NCI-H774 (cell line): ENCODE measurements around the gene MFAP1.
A peak's percentile ranks its signal among the peaks of the same experiment; 100 is the strongest.
"Not testable (repeated sequence)": the region's sequence is repeated elsewhere in the genome, so short reads cannot be mapped to it uniquely, and the experiment has no call there.

ENCODE experiments used
- DNase-seq: peaks from one replicate; lab custom pipeline; 2025; lab: John Stamatoyannopoulos, UW

Gene MFAP1

DNA sequence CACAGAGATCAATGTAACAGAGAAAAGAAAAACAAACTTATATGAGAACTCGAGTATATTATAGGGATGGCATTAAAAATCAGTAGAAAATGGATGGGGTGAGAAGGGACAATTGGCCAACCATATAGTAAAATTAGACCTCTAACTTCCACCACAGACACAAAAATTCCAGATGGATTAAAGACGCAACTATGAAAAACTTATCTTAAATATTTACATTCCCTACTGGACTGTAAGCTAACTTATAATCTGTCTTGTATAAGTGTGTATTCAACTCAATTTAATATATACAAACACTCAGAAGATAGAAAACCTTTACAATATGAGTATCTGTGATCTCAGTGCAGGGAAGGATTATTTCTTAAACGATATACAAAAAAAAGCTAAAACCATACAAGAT lies 3.0 kb downstream of the MFAP1 start:
- no peak for DNase-seq

DNA sequence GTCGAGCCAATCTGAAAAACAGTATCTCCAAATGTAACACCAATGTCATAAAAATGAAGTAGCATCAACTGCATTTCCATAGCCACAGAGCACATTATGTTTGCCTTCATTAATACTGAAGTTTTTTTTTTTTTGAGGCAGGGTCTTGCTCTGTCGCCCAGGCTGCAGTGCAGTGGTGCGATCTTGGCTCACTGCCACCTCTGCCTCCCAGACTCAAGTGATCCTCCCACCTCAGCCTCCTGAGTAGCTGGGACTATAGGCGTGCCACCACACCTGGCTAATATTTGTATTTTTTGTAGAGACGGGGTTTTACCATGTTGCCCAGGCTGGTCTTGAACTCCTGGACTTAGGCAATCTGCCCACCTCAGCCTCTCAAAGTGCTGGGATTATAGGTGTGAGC lies 9.4 kb downstream of the MFAP1 start:
- DNase-seq = not testable (repeated sequence)

DNA sequence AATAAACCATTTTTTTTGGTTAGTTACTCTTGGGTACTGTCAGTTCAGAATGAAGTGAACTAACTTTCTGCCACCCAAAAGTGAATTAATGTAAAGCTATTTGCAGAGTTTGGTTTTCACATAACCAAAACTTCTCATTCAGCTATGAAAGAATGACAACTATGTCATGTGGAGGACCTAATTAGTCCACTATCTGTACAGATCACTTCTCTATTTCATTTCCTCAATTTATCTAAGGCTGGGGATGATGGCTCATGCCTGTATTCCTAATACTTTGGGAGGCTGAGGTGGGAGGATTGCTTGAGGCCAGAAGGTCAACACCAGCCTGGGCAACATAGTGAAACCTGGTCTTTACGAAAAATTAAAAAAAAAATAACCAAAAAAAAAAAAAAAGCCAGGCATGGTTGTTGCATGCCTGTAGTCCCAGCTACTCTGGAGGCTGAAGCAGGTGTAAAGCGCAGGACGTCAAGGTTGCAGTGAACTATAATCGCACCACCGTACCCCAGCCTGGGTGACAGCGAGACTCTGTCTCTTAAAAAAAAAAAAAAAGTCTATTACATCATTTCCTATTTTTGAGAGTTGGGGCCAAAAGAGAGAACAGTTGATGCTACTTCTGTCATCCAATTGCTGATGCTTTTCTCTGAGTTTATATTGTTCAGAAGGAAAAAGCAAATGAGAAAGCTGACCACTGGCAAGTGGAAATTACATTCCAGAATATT lies 15.4 kb downstream of the MFAP1 start:
- no peak for DNase-seq

DNA sequence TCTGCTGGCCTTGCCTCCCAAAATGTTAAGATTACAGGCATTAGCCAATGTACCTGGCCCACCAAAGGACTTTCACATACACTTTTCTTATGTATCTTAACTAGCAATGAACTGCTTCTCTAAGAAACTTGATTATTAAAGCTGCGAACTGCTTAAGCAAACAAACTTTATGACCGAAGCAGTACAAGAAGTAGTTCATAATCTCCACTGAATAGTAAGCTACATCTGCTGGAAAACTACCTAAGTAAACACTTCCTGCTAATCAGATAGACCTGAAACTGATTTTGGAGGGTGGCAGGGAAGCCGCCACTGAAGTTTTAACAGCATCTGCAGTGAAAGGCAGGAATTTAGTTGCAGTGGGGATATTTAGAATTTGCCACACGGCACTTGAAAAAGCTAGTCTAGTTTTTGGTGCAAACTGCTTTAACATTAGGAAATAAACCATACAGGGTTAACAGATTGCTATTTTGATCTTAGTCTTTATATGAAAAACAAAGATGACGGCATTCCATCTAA lies 16.0 kb downstream of the MFAP1 start:
- DNase-seq = no peak

DNA sequence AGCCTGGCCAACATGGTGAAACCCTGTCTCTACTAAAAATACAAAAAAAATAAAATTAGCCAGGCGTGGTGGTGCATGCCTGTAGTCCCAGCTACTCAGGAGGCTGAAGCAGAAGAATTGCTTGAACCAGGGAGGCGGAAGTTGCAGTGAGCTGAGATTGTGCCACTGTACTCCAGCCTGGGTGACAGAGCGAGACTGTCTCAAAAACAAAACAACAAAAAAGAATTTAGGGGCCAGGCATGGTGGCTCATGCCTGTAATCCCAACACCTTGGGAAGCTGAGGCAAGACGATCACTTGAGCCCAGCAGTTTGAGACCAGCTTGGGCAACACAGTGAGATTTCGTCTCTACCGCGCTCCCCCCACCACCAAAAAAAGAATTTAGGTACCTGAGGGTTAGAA lies 21.8 kb downstream of the MFAP1 start:
- not testable (repeated sequence) for DNase-seq

DNA sequence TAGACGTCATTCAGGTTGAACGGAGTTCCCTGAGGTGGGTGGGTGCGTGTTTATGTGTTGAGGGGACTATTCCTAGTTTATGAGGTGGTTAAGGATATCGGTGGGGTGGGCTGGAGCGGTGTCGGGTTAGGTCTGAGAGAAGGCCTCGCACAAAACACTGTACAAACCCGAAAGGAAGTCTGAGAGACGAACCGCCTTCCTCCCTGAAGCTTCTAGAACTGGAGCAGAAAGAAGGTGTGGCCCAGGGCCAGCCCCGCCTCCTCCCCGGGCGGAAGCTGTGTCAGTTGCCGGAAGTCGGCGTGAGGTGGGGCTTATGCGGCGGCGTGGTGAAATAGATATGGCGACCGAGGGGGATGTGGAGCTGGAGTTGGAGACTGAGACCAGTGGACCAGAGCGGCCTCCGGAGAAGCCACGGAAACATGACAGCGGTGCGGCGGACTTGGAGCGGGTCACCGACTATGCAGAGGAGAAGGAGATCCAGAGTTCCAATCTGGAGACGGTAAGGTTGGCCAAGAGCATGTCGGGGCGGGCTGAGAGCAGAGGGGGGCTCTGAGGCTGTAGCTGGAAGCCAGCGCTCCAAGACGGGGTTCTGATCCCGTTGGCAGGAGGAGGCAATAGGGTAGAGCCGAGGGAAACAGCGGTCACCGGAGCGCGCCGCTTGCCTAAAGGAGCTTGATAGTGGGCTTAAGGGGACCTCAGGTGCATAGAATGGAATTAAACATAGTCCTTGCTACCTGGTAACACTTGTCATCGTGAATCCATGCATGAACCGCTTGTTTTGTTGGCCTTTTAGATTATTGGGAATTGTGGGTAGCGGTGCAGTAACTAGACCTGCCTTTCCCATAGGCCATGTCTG lies 24.0 kb downstream of the MFAP1 start, which contains the start of gene HYPK:
Gene HYPK (plus strand): TSS at position 314 of the 856 bp plus-strand sequence. CDS start 24 bp downstream, at position 338.
- peak; percentile 83 for DNase-seq

DNA sequence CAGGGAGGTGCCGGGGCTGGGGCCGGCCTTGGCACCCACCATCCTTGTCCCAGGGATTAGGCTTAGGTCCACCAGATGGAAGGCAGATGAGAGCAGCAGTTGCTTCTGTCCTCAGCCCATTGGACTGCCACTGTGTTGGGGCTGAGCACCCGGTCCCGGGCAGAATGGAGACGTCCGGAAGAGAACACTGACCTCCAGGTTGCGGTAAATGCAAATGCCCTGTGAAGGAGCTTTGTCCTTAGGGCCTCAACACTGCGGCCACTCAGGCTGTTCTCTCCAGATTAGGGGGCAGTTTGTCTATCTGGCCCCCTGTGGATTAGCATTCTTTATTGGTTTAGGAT lies 24.6 kb downstream of the MFAP1 start, which contains the start of gene SERINC4:
Gene SERINC4 (minus strand): TSS at position 276 of the 341 bp plus-strand sequence. CDS start 234 bp downstream, at position 42.
- no peak for DNase-seq

DNA sequence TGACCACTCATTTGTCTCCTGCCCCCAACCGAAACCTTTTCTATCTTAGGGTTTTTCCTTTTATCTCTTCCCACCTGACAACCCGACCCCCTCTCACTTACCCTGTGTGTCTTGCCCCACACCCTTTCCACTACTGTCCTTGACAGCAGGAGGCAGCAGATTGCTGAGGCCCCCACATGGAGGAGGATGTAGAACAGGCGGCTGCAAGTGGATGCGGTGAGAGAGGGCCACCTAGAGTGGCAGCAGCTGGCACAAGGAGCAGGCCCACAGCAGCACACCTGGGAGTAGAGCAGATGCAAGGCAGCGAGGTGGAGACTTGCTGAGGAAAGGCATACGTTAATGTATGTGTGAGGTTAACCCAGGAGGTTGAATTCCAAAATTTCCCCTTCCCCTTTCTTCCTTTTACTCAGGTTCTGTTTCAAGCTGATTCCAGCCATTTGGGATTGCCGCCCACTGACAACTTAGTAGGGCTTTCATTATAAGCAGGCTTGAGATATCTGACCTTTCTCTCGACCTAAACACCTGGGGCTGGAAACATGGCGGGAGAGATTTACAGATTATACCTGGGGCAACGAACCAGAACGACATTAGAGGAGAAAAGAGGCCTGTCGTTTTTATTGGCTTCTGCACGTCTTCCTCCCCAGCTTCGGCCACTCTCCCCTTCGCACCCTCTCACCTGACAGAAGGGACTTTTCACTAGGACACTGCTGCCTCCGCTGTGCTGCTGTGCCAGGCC lies 25.1 kb downstream of the MFAP1 start:
- DNase-seq = peak; percentile 30

DNA sequence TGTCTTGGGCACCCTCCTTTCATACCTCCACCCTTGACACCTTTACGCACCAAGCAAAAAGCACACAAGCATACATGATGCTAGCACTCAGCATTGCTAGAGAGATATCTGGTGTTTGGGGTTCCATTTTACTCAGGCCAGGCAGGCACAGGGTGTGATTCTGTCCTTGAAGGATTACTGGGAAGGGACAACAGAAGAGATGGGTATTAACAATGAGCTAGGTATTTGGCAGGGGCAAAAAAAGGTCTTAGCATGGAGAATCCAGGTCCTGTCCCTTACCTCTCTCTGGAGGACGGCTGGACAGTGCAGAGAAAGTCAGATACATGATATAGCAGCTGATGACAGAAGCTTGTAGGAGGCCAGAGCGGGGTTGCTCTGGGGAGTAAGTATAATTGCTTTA lies 27.9 kb downstream of the MFAP1 start:
- no peak for DNase-seq

DNA sequence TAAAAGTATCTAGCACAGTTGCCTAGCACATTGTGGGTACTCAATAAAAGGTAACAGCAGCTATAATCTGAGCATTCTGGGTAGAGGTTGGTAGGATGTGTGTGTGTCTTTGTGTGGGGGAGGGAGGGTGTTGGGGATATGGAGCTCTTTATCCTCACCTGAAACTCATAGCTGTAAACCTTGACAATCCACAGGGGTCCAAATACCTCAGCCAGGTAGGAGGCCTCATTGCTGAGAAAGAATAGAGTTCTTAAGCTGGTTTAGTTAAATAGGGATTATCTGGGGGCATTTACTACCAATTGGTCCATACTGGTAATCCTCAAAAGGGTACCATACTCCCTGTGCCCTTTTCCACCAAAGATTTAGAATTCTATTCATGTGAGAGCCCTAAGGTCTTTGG lies 28.5 kb downstream of the MFAP1 start:
- no peak for DNase-seq

DNA sequence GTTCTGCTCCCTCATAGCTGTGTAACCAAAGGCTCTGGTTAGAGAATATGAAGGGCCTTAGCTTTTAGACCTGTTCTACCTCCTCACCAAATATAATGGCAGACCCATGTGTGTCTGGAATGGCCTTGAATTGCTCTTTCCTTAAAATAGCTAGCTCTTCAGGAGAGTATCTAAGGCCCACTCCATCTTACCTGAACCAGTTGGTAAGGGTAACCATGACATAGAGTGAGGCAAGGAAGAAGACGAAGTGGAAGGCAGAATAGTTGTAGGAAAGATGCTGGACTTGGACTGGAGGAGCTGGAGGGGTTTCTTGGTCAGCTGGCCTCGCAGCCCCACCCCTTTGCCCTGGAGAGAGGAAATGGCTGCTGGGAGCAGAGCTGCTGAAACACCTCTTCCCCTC lies 29.3 kb downstream of the MFAP1 start:
- no peak for DNase-seq

DNA sequence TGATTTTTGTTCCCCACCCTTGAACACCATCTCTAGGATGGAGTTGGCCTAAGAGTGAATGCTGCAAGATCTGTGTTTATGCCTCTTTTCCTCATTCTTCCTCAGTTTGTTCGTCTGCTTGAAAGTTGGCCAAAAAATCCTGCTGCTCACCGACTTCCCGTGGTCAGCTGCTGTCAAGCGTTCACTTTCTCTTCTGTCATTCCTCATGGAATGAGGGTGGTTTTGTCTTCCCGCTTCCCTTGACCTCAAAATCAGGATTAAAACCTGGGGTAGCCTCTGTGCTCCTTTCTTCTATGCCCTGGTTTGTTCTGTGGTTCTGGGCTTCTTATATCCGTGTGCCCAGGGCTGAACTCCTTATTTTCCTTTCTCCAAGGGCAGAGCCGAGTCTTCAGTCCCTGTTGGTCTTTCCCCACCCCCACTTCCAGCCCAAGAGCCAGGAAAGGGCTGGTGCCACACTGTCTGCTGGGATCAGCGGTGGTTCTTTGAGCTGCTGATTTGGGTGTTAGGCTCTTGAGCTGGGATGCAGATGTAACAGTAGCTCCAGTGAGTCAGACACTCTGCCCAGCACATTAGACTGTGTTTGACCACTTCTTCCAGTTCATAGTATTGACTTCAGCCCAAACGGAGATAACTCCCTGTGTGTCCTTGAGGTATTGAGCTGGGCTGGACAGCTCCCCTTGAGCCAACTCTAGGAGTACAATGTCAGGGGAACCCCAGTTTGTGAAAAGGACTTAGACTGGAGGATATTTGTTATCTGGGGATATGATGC lies 30.0 kb downstream of the MFAP1 start:
- DNase-seq = no peak

DNA sequence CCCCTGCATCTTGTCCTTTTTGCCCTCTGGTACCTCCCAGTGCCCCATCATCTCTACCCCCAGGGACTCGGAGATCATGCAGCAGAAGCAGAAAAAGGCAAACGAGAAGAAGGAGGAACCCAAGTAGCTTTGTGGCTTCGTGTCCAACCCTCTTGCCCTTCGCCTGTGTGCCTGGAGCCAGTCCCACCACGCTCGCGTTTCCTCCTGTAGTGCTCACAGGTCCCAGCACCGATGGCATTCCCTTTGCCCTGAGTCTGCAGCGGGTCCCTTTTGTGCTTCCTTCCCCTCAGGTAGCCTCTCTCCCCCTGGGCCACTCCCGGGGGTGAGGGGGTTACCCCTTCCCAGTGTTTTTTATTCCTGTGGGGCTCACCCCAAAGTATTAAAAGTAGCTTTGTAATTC lies 30.8 kb downstream of the MFAP1 start:
- DNase-seq = no peak

DNA sequence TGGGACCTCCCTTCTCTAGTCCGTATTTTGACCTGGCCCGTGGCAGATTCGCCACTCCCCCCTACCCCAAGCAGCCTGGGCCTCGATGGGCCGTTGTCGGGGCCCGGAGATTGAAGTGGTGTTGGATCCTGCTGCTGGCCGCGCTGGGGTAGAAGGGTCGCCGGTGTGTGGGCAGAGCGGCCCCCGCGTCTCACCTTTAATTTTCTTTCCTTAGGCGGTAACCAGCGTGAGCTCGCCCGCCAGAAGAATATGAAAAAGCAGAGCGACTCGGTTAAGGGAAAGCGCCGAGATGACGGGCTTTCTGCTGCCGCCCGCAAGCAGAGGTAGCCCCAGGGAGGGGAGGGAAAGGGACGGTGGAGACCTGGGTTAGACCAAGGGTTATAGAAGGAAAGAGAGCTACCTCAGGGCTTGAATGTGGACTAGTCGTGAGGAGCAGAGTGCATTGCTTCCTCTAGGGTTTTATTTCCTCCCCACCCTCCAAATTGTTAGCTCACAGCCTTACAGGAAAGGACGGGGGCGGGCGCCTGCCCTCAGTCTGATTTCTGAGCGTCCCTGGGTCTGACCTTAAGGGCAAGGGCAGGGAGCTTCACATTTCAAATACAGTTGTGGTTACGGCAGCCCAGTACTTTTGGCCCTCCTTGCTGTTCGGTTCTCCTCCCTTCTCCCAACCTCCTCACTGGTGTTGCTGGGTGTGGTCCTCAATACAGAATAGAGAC lies 31.6 kb downstream of the MFAP1 start:
- DNase-seq = no peak

DNA sequence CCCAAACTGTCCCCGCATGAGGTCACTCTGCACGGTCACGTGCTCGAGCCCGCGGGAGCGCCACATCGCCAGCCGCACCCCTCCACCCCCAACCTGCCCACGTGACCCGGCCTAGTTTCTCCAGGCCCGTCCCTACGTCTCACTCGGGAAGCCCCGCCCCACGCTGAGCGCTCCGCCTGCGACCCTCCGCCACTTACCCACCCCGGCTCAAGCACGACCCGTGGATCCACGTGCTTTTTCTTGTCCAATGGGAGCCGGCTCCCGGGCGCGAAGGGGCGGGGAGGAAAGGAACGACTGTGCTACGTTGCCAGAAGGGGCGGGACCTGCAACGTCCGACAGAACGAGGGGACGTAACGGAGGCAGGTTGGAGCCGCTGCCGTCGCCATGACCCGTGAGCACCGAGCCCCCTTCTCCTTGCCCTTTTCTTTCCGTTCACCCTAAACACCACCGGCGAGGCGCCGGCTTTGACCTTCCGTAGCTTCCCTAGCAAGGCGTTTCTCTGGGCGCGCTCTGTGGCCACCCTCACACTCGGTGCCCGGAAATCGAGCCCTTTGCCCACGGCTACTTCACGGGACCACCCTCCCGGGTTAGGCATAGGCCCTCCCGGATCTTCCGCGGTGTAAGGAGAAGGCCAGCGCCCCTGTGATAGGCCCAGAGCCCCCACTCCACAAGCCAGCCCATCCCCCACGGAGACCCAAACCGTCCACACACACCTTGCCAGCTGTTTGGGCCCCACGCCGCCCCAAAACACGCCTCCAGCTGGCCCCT lies 32.3 kb downstream of the MFAP1 start, which contains the start of gene SERF2:
Gene SERF2 (plus strand): TSS at position 328 of the 768 bp plus-strand sequence. CDS start 57 bp downstream, at position 385.
- DNase-seq = peak; percentile 99

DNA sequence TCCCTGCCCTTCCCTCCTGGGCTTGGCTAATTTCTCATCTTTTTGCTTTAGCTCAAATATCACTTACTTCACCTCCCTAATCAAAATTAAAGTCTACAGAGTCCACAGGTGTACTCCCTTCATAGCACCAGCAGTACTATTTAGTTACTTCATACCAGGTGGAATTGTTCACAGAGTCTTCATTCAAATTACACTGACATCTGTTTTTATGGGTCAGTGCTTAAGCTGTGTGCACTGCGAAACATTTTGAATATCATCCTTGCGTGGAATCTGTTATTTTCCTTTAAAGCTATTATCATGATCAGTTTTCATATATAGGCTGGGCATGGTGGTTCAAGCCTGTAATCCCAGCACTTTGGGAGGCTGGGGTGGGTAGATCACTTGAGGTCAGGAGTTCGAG lies 35.1 kb downstream of the MFAP1 start:
- no peak for DNase-seq

DNA sequence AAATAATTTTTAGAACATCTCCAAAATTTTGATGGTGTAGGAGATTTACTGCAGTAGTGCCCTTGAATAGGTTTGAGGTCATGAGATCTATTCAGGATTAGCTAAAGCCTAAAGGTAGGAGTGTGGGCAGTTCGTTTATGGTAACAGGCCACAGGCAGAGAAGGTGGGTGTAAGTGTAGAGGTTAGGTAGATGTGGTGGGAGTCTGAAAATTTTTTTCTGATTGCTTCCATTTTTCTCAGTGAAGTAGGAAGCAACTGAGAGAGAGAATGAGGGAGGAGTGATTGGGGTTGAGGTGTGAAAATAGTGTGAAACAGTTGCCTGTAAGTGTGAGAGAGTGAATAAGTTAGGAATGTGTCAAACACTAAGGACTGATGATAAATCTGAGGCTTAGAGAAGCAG lies 45.5 kb downstream of the MFAP1 start:
- DNase-seq = no peak

DNA sequence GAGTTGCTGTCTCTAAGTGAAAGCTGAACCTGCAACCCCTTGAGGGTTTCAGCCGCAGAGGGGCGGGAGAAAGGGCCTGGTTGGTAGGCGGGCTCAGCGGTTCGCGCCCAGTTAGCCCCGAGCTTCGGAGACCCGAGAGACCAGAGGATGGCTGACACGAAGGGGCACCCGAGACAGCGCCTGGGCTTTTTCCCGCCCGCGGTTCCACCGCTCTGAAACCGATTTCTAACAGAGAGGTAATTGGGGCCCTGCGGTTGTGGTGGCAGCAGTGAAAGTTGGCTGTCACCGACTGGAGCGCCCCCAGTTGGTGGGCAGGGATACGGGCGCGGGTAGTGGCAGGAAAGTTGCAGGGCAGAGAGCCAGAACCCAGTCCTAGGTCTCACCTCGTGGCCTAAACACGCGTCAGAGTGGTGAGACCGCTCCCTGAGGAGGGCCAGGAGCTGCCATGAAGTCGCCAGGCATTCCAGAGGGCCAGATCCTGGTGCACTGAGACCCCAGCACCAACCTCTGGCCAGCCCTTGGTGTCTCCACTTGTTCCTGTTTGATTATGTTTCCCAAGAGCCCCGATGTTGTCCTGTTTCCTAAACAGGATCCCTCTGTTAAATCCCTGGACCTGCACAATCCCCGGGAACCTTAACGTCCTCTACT lies 47.1 kb downstream of the MFAP1 start:
- peak; percentile 80 for DNase-seq

DNA sequence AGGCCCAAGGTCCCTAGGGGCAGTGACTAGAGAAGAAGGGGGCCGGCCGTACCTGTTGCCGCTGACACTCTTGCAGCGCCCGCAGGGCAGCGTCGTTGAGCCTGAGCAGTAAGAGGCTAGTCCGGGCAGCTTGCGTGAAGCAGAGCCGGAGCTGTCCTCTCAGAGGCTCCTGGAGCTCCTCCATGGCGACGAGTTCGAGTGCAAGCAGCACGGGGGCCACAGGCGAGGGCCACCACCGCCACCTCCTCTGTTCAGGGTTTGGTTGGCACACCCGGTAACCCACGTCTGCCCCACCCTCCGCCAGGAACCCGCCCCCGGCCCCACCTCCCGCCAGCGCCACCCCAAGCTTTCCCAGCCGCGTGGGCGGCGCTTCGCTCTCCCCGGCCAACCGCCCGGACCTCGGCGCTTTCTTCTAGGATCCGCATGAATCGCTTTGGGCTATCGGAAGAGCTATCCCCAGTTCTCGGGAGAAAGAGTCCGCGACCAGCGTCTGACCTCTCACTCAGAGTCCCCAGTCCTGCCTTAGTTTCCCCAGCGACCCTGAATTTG lies 47.7 kb downstream of the MFAP1 start, which contains the start of gene ELL3:
Gene ELL3 (minus strand): TSS at position 249 of the 549 bp plus-strand sequence. CDS start 65 bp downstream, at position 184.
- peak; percentile 80 for DNase-seq
